C4-2B (cell line): ENCODE data around the gene ITGAE.

ENCODE experiments used
- ZFX ChIP-seq: fragments of 450-650 bp; IDR thresholded peaks from 2 replicates; pipeline ENCODE4 v1.6.1; 2017
- TF ChIP-seq, protein P1 (sequence below): fragments of 450-650 bp; conservative IDR thresholded peaks from 2 replicates; pipeline ENCODE4 v1.5.1; 2017; ENCODE audit warnings: mild to moderate bottlenecking

DNA sequence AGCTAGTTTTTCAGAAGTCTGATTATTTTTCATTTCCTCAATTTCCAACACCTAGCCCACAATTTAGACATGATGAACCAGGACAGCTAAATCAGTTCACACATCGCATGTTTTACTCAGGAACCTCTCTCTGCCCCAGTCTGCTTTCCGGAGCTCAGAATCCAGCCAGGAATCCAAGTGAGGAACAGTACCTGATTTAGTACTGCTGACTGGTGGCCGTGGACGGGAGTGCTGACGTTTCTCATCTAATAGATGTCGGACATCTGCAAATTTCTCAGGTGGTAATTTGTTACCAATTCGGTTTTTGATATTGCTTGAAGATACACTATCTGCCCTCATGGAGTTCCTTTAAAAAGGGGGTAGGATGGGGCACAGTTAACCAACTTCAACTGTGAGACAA is 14.9 kb upstream of the ITGAE start:
- TF ChIP-seq, protein P1, sequence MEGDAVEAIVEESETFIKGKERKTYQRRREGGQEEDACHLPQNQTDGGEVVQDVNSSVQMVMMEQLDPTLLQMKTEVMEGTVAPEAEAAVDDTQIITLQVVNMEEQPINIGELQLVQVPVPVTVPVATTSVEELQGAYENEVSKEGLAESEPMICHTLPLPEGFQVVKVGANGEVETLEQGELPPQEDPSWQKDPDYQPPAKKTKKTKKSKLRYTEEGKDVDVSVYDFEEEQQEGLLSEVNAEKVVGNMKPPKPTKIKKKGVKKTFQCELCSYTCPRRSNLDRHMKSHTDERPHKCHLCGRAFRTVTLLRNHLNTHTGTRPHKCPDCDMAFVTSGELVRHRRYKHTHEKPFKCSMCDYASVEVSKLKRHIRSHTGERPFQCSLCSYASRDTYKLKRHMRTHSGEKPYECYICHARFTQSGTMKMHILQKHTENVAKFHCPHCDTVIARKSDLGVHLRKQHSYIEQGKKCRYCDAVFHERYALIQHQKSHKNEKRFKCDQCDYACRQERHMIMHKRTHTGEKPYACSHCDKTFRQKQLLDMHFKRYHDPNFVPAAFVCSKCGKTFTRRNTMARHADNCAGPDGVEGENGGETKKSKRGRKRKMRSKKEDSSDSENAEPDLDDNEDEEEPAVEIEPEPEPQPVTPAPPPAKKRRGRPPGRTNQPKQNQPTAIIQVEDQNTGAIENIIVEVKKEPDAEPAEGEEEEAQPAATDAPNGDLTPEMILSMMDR, result no peak
- TF ChIP-seq ZFX, result no peak
